Activated CD8-positive, alpha-beta memory T cell treated with anti-CD3 and anti-CD28 coated beads, Interleukin-2, amount 10 ng/mL, durations not matched to agents 7 days and 5 days (primary cell): ENCODE measurements around the gene FAAH2. TPM values are rescaled to one million over a fixed set of nuclear protein-coding genes. Genes with fewer than 3 reads are reported as not detected.

ENCODE experiments used
- ATAC-seq: fragments of 150-1000 bp; cut with Tn5 transposase; one replicate; pipeline ENCODE4 v1.10.0; 2021; ENCODE audit warnings: moderate library complexity
- CTCF ChIA-PET: fragments of 350-600 bp; sonication (Branson Sonifier 250); formaldehyde crosslinking; loops from one replicate; lab custom pipeline; 2021; ENCODE audit warnings: antibody characterized with exemption; lab: Charles Lee
- DNase-seq: peaks from one replicate; pipeline ENCODE4 v3.0.0-alpha.2; 2020
- H3K27ac Mint-ChIP-seq: one replicate; pipeline ENCODE4 v1.8.0; 2021; ENCODE audit warnings: mild to moderate bottlenecking, mixed read lengths
- H3K27me3 Mint-ChIP-seq: one replicate; pipeline ENCODE4 v1.8.0; 2021; ENCODE audit warnings: mixed read lengths
- H3K36me3 Mint-ChIP-seq: one replicate; pipeline ENCODE4 v1.8.0; 2021; ENCODE audit warnings: mild to moderate bottlenecking, mixed read lengths
- H3K4me1 Mint-ChIP-seq: one replicate; pipeline ENCODE4 v1.8.0; 2021; ENCODE audit warnings: mixed read lengths
- H3K4me3 Mint-ChIP-seq: one replicate; pipeline ENCODE4 v1.8.0; 2021; ENCODE audit warnings: mild to moderate bottlenecking, moderate library complexity, mixed read lengths
- H3K9me3 Mint-ChIP-seq: one replicate; pipeline ENCODE4 v1.8.0; 2022; ENCODE audit warnings: low read depth, mixed read lengths
- total RNA-seq, 2 experiments: library from RNA; stranded (reverse); gene quantifications; one replicate each; pipeline ENCODE4 v1.2.3, GENCODE V29; 2021

FAAH2 gene
- total RNA-seq, 2 experiments from 2014 or later: 1.1 to 2.2 TPM

- DNase-seq: no peak
- CTCF ChIA-PET: no interaction called here
- H3K9me3 Mint-ChIP-seq: no peaks in the 10 kb centered on the region
- no peak overlapping the region for H3K4me3 Mint-ChIP-seq
- H3K4me1 Mint-ChIP-seq: no peaks in the 10 kb centered on the region
- no peak for ATAC-seq
- no peaks in the 10 kb centered on the region for H3K36me3 Mint-ChIP-seq
- H3K27ac Mint-ChIP-seq: no peak overlapping the region
- H3K27me3 Mint-ChIP-seq: no peaks in the 10 kb centered on the region
These were observed 135.8 kb downstream of the FAAH2 start for GRCh38 chrX:57422289-57422688.

- Mint-ChIP-seq H3K4me3 (no peak overlapping the region), H3K27me3 (no peaks in the 10 kb centered on the region), H3K9me3 (no peaks in the 10 kb centered on the region), H3K36me3 (no peaks in the 10 kb centered on the region), H3K4me1 (no peaks in the 10 kb centered on the region), H3K27ac (no peak overlapping the region)
- CTCF ChIA-PET: no interaction called here
- DNase-seq: no peak
- ATAC-seq: no peak
These were observed 136.3 kb downstream of the FAAH2 start for GRCh38 chrX:57422790-57423189.

- H3K4me3 Mint-ChIP-seq: no peak overlapping the region
- DNase-seq: no peak
- CTCF ChIA-PET: no interaction called here
- no peak for ATAC-seq
- H3K4me1 Mint-ChIP-seq: no peaks in the 10 kb centered on the region
- H3K27ac Mint-ChIP-seq: no peak overlapping the region
- no peaks in the 10 kb centered on the region for H3K9me3 Mint-ChIP-seq
- no peaks in the 10 kb centered on the region for H3K27me3 Mint-ChIP-seq
- no peaks in the 10 kb centered on the region for H3K36me3 Mint-ChIP-seq
These were observed 158.6 kb downstream of the FAAH2 start for GRCh38 chrX:57445076-57445475.

DNA sequence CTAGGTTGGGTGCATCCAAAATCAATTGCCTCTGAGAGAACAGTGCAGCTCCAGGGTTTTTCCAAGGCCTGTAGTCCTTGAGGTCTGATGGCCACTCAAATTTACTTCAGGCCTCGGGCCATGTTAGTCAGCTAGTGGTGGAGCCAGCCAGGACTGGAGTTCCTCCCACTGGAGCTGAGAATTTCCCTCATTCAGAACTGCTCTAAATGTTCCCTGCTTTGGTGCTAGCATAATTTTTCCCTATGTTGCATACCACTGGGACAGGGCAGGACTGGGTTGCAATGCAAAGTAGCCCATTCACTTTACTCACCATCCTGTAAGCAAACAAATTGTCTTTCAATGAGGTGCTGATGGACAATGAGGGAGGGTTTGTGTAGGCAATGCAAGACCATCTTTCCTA lies 159.3 kb downstream of the FAAH2 start:
- Mint-ChIP-seq H3K9me3 (no peaks in the 10 kb centered on the region), H3K4me1 (no peaks in the 10 kb centered on the region)

GRCh38 chrX:57447856-57448255 lies 161.3 kb downstream of the FAAH2 start:
- no peaks in the 10 kb centered on the region for H3K4me1 Mint-ChIP-seq

More for the DNA sequence above, 159.3 kb downstream of the FAAH2 start:
- CTCF ChIA-PET: no interaction called here
- ATAC-seq (no peak), DNase-seq (no peak)
- H3K4me3 Mint-ChIP-seq: no peak overlapping the region
- H3K27me3 Mint-ChIP-seq: no peaks in the 10 kb centered on the region
- no peak overlapping the region for H3K27ac Mint-ChIP-seq
- no peaks in the 10 kb centered on the region for H3K36me3 Mint-ChIP-seq

DNA sequence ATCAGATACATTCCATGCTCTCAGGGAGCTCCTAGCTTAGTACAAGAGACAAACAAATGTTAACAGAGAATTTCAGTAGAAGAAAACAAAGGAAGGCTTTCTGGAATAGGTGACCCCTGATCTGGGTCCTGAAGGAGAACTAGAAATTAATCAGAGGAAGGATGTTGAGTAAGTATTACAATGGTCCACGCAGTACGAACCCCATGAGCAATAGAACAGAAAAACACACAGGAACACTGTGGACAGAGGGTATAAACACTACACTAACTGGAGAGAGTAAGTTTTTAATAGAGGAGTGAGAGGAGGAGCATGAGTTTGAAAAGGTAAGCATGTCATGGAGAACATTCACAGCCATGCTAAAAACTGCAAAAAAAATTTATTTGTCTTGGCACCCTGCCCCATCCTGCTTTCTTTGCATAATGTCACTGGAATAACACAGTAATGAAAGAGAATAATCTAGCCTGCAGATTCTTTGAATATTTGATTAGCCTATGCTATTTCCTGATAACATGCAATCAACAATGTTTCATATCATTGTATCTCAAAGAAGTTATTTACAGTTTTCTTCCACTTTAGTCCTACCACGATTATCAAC lies 165.0 kb downstream of the FAAH2 start:
- CTCF ChIA-PET: no interaction called here

More at GRCh38 chrX:57447856-57448255, 161.3 kb downstream of the FAAH2 start:
- CTCF ChIA-PET: no interaction called here
- no peaks in the 10 kb centered on the region for H3K27me3 Mint-ChIP-seq
- no peak for DNase-seq
- H3K9me3 Mint-ChIP-seq: no peaks in the 10 kb centered on the region
- H3K36me3 Mint-ChIP-seq: no peaks in the 10 kb centered on the region
- H3K4me3 Mint-ChIP-seq: no peak overlapping the region
- no peak for ATAC-seq
- no peak overlapping the region for H3K27ac Mint-ChIP-seq

GRCh38 chrX:57453901-57454300 lies 167.4 kb downstream of the FAAH2 start:
- H3K4me1 Mint-ChIP-seq: no peaks in the 10 kb centered on the region
- peak; percentile 39 for ATAC-seq
- H3K9me3 Mint-ChIP-seq: no peaks in the 10 kb centered on the region
- H3K36me3 Mint-ChIP-seq: no peaks in the 10 kb centered on the region
- H3K27ac Mint-ChIP-seq: no peak overlapping the region
- peak; percentile 41 for DNase-seq
- no peaks in the 10 kb centered on the region for H3K27me3 Mint-ChIP-seq
- CTCF ChIA-PET: no interaction called here
- no peak overlapping the region for H3K4me3 Mint-ChIP-seq

More for the DNA sequence above, 165.0 kb downstream of the FAAH2 start:
- Mint-ChIP-seq H3K4me3 (no peak overlapping the region), H3K36me3 (no peaks in the 10 kb centered on the region), H3K4me1 (no peaks in the 10 kb centered on the region), H3K9me3 (no peaks in the 10 kb centered on the region), H3K27ac (no peak overlapping the region), H3K27me3 (no peaks in the 10 kb centered on the region)
- ATAC-seq: no peak
- DNase-seq: no peak

GRCh38 chrX:57481514-57481913 lies 195.0 kb downstream of the FAAH2 start:
- Mint-ChIP-seq H3K4me3 (no peak overlapping the region), H3K36me3 (no peaks in the 10 kb centered on the region), H3K4me1 (no peaks in the 10 kb centered on the region), H3K27me3 (no peaks in the 10 kb centered on the region), H3K9me3 (peaks cover 4% of the 10 kb centered on the region), H3K27ac (no peak overlapping the region)
- ATAC-seq (no peak), DNase-seq (no peak)
- CTCF ChIA-PET: no interaction called here

DNA sequence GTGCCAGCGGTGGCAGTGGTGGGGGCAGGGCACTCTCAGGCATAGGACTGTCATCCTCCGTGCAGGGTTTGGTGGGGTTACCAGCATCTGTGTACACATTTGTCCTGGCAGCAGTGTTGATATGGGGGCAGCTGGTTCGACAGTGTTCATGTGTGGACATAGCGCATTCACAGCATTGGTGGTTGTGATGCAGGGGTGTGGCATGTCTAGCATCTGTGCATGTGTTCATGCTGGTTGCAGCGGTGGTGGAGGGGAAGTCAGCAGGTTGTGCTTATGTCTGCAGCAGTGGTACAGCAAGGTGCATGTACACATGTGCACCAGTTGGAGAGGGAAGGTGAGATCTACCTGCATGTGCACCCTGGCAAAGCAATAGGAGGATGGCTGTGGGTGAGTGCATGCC lies 230.0 kb downstream of the FAAH2 start:
- Mint-ChIP-seq H3K27me3 (no peaks in the 10 kb centered on the region), H3K4me1 (no peaks in the 10 kb centered on the region), H3K27ac (no peak overlapping the region), H3K36me3 (no peaks in the 10 kb centered on the region), H3K4me3 (no peak overlapping the region), H3K9me3 (no peaks in the 10 kb centered on the region)
- ATAC-seq (no peak), DNase-seq (no peak)
- CTCF ChIA-PET: no interaction called here

GRCh38 chrX:57519578-57520118 lies 233.1 kb downstream of the FAAH2 start:
- H3K9me3 Mint-ChIP-seq: no peaks in the 10 kb centered on the region
- H3K27ac Mint-ChIP-seq: no peak overlapping the region
- H3K27me3 Mint-ChIP-seq: no peaks in the 10 kb centered on the region
- DNase-seq (no peak), ATAC-seq (no peak)
- no peaks in the 10 kb centered on the region for H3K4me1 Mint-ChIP-seq
- no peak overlapping the region for H3K4me3 Mint-ChIP-seq
- CTCF ChIA-PET: no interaction called here
- no peaks in the 10 kb centered on the region for H3K36me3 Mint-ChIP-seq

GRCh38 chrX:57528670-57529255 lies 242.3 kb downstream of the FAAH2 start:
- CTCF ChIA-PET: interaction anchor here (0.7 kb wide), 1 partner anchor 43 kb away, joined by 3 read pairs; no protein-coding TSS in a partner anchor
- H3K4me1 Mint-ChIP-seq: no peaks in the 10 kb centered on the region
- DNase-seq: no peak
- no peak overlapping the region for H3K27ac Mint-ChIP-seq
- H3K36me3 Mint-ChIP-seq: no peaks in the 10 kb centered on the region
- no peak for ATAC-seq
- no peak overlapping the region for H3K4me3 Mint-ChIP-seq
- H3K27me3 Mint-ChIP-seq: peaks cover 2% of the 10 kb centered on the region
- no peaks in the 10 kb centered on the region for H3K9me3 Mint-ChIP-seq

Other genes with a start within 250 kb of the FAAH2 start
- 1 to 10 TPM; 7.1 to 7.9 TPM for gene SPIN2B, start 165.2 kb upstream of the FAAH2 start, total RNA-seq
- 1 to 10 TPM in 1 of 2 experiments, under 1 TPM in 1; 0.89 to 1.1 TPM for gene SPIN2A, start 149.3 kb upstream of the FAAH2 start, total RNA-seq